COLO668 (cell line): Measurements from ENCODE around the gene CDR2L.
A peak's percentile ranks its signal among the peaks of the same experiment; 100 is the strongest.
"Not testable (repeated sequence)": the region's sequence is repeated elsewhere in the genome, so short reads cannot be mapped to it uniquely, and the experiment has no call there.

Experiments used
- DNase-seq: peaks from one replicate; lab custom pipeline; 2025; ENCODE audit not compliant: unreplicated experiment; lab: John Stamatoyannopoulos, UW

Gene CDR2L

DNA sequence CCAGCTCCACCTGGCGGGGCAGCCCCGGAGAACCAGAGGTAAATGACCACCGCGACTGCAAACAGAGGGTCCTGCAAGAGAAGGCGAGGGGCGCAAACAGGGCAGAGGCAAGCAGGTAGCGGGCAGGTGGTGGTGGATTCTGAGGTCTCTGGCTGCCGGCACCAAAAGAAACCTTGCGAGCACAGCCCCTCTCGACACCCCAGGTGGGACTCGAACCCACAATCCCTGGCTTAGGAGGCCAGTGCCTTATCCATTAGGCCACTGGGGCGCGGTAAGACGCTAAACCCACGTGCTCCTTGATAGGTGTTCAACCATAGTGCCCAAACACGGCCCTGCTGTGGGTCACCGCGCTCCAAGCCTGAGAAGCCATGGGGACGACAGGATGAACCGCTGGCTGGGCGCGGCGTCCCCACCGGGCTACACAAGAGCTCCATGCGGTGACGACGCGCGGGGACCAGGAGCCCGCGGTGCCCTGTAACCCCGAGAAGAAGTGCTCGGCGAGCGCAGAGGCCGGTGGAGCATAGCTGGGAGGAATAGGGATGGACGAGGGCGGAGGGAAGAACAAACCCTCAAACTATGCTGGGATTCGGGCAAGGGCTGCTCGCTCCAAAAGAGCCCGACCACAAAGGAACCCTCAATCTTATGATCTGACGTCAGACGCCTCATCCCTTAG is 46.9 kb downstream of the CDR2L start:
- DNase-seq = peak; percentile 83

DNA sequence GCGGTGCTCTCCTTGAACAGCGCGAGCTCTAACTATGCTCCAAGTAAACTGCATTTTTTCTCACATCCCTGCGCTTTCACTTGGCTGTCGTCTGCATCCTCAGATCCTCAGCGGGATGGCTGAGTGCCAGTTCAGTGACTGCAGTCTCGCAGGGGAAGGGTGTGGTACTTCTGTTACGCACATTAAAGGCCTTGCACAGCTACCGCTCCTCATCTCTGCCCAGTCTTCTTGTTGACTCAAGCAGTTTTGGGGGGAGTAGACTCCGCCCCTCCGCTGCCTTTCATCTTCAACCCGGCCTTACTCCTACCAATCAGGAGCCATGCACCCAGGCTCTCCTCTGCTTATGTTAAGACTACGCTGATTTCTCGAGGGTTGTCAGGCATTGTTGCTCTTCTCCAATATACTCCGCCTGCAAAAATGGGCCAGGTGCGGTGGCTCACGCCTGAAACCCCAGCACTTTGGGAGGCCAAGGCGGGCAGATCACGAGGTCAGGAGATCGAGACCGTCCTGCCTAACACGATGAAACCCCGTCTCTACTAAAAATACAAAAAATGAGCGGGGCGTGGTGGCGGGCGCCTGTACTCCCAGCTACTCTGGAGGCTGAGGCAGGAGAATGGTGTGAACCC is 49.3 kb downstream of the CDR2L start:
- DNase-seq = peak; percentile 3

DNA sequence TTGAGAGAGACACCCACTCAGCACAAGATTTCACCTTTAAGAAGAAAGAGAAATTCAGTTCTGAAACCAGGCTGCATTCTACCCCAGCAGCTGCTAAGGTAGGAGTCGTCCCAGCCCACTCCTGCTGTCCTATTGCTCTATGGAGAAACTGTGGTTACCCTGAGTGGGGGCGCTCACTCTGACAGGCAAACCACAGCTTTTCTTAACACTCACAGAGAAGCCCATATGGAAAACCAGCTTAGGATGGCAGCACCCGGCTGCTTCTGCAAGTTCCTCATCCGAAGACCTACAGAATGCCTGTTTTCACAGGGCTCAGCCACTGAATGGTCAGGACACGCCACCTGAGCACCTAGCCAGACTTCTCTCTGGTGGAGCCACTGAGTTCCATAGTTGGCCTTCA is 51.8 kb downstream of the CDR2L start:
- DNase-seq = no peak

DNA sequence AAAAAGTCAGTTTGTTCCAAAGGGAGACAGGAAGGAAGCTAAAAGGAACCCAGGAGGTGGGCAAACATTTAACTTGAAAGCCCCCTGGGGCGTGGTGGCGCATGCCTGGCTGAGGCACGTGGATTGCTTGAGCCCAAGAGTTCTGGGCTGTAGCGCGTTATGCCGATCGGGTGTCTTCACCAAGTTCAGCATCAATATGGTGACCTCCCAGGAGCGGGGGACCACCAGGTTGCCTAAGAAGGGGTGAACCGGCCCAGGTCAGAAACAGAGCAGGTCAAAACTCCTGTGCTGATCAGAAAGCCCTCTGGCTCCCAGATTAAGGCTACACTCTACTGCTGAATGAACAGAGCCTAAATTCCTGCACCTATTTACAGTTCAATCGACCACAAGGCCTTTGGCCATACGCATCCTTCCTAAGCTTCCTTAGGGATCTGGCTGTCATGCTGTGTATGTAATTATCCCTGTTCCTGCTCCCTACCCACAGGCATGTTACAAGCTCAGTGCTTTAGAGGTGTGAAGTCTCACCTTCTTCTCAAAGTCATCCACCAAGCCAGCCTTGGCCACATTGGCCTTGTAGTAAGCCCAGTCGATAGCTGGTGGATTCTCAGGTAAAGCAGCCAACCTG is 54.3 kb downstream of the CDR2L start:
- DNase-seq = no peak

DNA sequence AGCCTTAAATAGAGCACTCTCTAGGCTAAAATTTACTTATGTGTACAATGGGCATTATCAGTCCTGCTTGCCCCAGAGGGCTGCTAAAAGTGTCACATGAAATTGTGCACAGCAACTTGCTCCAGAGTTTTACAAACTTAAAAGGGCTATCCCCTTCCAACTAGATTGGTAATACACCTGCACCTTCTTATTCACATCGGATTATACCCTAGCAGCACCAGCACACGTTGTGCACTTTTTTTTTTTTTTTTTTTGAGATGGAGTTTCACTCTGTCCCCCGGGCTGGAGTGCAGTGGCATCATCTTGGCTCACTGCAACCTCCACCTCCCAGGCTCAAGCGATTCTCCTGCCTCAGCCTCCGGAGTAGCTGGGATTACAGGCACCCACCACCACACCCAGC is 56.4 kb downstream of the CDR2L start:
- not testable (repeated sequence) for DNase-seq

DNA sequence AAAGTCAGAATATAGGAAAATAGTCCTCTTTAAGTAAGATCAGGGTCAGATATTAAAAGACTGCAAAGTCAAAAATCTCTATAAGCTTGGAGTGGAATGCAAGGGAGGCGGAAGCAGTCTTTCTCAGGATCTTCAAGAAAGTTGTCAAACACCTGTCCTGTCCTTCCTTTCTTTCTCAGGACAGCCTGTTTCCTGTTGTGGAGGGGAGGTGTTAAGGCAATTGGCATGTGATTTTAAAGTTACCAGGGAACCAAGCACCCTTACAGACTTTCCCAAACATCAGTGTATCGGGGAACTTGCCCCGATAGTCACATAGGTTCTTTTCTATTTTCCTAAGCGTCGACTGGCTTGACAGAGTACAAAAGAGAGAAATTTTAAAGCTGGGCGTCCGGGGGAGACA is 57.3 kb downstream of the CDR2L start:
- no peak for DNase-seq

DNA sequence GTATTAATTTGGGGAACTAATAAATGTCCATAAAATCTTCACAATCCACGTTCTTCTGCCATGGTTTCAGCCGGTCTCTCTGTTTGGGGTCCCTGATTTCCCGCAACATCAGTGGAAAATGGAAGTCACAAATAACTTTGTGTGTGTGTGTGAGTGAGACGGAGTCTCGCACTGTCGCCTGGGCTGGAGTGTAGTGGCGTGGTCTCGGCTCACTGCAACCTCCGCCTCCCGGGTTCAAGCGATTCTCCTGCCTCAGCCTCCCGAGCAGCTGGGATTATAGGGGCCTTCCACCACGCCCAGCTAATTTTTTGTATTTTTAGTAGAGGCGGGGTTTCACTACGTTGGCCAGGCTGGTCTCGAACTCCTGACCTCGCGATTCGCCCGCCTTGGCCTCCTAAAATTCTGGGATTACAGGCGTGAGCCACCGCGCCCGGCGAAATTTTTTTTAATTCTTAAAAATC is 58.5 kb downstream of the CDR2L start:
- not testable (repeated sequence) for DNase-seq

DNA sequence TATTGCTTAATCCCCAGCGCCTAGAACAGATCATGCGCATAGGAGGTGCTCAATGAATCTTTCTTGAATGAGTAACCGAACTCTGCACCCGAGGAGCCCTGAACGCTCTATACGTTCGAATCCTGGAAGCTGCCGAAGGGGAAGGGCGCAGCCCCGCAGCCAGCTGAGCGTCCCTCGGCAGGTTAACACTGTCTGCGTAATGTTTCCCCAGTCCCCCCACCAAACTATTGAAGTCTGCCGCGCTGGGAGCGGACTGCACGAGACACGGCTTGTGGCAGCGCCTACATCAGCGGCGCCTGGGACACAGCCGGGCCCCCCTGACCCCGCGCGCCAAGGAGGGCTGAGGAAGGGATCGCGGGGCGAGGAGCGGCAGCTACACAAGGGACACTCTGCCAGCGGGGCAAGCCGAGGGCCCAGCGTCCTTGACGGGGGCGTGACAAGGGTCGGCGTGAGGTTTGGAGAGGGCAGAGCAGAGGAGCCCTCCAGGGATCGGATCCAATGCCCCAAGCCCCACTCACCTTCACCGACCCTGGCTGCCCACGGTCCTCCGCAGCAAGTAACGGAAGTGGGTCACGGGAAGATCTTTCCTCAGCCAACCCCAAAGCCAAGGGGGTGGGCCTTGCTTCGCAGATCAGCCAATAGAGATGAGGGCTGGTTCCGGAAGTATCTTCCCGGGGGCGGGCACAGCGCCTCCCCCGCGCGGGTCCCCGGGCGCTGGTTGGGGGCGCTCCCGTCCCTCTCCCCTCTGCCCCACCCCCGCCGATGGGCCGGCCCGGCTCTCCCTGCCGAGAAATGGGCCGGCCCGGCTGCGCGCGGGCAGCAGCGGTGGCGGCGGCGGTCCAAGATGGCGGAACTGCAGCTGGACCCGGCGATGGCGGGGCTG is 59.2 kb downstream of the CDR2L start, which contains the start of the genes ATP5PD and KCTD2:
Gene ATP5PD, minus strand, starts transcription at position 563 of the 883 bp plus-strand sequence. CDS start 4,319 bp downstream, outside the sequence.
Gene KCTD2, plus strand, starts transcription at position 819 of the 883 bp plus-strand sequence. Its CDS starts 26 bp downstream, at position 845.
- peak; percentile 91 for DNase-seq

DNA sequence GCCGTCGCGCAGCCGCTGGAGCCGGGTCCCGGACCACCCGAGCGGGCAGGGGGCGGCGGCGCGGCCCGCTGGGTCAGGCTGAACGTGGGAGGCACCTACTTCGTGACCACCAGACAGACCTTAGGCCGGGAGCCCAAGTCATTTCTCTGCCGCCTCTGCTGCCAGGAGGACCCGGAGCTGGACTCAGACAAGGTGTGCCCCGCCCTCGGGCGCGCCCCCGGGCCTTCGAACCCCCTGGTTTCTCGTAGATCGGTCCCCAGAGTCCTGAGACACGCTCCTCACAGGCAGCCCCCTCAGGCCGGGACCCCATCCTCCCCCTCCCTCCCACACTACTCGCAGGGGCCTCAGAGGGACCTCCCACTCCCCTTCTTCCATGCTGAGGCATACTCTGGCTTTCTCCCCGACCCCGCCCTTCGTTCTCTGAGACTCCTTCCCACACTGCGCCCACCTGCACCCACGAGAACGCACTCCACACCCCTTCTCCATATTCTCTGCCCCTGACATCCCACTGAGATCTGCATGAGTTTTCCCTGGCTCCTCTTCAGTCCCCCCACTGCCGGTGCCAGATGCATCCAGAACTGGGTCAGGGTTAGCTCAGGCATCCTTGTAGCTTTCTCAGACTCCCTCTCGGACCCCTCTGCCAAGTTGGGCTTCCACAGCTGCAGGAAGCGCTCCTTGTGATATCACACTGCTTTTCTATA is 60.1 kb downstream of the CDR2L start:
- no peak for DNase-seq

DNA sequence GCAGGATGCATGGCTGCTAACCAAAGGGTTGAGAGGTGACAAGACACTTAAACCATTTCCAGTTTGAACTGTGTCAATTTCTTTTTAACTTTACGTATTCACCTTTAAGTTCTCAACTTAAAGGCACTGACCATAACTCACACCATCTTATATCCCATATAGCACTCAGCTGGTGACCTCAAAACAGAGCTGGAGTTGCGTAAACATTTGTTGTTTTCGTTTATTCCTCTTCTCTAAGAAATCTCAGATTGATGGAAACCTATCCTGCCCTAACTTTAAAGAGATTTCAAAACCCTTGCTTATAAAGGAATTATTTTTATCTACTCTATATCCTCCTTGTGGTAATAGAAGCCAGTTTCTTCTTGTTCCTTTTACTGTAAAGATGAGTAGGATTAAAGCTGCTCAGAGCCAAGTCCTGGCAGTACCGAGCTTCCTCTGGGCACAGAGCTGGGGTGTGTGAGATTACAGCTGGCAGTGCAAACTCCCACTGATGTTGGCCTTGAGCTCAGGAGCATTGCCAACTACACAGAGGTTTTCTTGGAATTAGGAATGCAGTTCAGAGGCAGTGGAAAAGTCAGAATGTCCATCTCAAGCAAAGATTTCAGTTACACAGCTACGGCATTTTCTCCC is 60.9 kb downstream of the CDR2L start:
- no peak for DNase-seq

DNA sequence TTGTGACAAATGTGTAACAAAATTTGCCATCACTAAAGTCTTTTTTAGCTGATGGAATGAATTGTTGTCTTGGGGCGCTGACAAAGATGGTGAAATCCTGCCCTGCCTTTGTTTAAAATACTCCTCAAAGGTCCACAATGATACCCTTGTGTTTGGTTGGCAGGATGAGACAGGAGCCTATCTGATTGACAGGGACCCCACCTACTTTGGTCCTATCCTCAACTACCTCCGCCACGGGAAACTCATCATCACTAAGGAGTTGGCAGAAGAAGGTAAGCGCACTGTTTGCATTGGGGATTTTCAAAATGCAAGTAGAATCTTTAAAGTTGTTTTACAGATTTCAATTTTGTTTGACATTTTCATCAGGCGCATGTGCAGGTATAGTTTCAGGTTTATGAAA is 61.6 kb downstream of the CDR2L start:
- no peak for DNase-seq

DNA sequence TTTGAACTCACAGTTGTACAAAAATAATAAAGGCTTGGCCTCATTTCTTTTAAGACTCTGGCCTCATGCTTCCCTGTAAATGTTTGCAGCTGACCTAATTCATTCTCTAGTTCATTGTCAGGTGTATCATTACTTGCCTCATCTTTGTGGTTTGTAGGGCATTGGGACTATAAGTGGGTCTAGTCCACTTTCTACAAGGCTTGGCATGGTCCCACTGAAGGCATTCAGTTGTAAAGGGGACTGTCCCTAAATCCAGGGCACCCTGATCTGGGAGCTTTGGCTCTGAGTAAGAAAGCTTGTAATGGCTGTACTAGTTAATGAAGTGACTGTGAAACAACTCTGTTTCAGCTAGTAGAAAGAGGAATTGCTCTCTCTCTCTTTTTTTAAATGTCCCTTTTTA is 62.3 kb downstream of the CDR2L start:
- no peak for DNase-seq

DNA sequence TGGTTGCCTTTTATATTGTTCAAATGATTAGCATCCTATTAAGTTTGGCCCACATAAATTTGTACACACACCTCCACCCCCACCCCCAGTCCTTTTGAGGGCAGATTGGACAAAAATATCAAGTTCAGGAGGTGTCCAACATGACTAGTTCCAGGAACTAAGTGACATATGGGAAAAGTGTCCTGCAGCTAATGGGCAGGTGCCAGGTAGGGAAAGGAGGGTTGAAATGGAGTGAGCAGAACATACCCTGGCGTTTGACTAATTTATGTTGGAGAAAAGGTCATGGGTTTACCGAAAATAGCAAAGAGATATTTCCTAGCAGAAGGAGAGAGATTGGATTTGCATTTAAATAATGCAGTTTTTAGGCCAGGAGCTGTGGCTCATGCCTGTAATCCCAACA is 64.5 kb downstream of the CDR2L start:
- no peak for DNase-seq
